HepG2 (cell line): Measurements from ENCODE around the gene CKAP5. TPM values are rescaled to one million over a fixed set of nuclear protein-coding genes. Genes with fewer than 3 reads are reported as not detected.

ENCODE experiments used
- CBFB ChIP-seq: sonication (generic); formaldehyde crosslinking; IDR thresholded peaks from 2 replicates; pipeline ENCODE4 v1.4.0; 2020; ENCODE audit warnings: missing genetic modification reagents
- GPN1 ChIP-seq: sonication (generic); formaldehyde crosslinking; IDR thresholded peaks from 2 replicates; pipeline ENCODE4 v1.5.1; 2020; ENCODE audit warnings: missing genetic modification reagents, borderline replicate concordance
- HIC2 ChIP-seq: sonication (generic); formaldehyde crosslinking; IDR thresholded peaks from 2 replicates; pipeline ENCODE4 v1.9.0; 2022; ENCODE audit warnings: low read depth, missing genetic modification reagents
- HIVEP1 ChIP-seq: sonication (generic); formaldehyde crosslinking; IDR thresholded peaks from 2 replicates; pipeline ENCODE4 v1.4.0; 2020; ENCODE audit warnings: mild to moderate bottlenecking, missing genetic modification reagents
- HOXA3 ChIP-seq: sonication (generic); formaldehyde crosslinking; IDR thresholded peaks from 2 replicates; pipeline ENCODE4 v1.5.0; 2020; ENCODE audit warnings: missing genetic modification reagents
- KDM4B ChIP-seq: sonication (generic); formaldehyde crosslinking; IDR thresholded peaks from 2 replicates; pipeline ENCODE4 v1.4.0; 2020; ENCODE audit warnings: missing genetic modification reagents
- KLF12 ChIP-seq: sonication (generic); formaldehyde crosslinking; IDR thresholded peaks from 2 replicates; pipeline ENCODE4 v1.4.0; 2020; ENCODE audit warnings: missing genetic modification reagents, borderline replicate concordance
- NFE2L2 ChIP-seq: fragments of 150-350 bp; IDR thresholded peaks from 2 replicates; pipeline ENCODE4 v1.6.1; 2014; ENCODE audit warnings: low read length
- NR3C1 ChIP-seq: sonication (generic); formaldehyde crosslinking; IDR thresholded peaks from 2 replicates; pipeline ENCODE4 v1.4.0; 2020; ENCODE audit warnings: missing genetic modification reagents
- RELA ChIP-seq: sonication (generic); formaldehyde crosslinking; IDR thresholded peaks from 2 replicates; pipeline ENCODE4 v1.4.0; 2020; ENCODE audit warnings: missing genetic modification reagents
- RFXAP ChIP-seq: sonication (generic); formaldehyde crosslinking; IDR thresholded peaks from 2 replicates; pipeline ENCODE4 v1.4.0; 2020; ENCODE audit warnings: missing genetic modification reagents, borderline replicate concordance
- TEAD2 ChIP-seq: sonication (generic); formaldehyde crosslinking; IDR thresholded peaks from 2 replicates; pipeline ENCODE4 v1.9.0; 2021; ENCODE audit warnings: missing genetic modification reagents
- ZC3H13 ChIP-seq: sonication (generic); formaldehyde crosslinking; IDR thresholded peaks from 2 replicates; pipeline ENCODE4 v1.8.1; 2023; ENCODE audit warnings: mild to moderate bottlenecking, missing genetic modification reagents, moderate library complexity
- ZGPAT ChIP-seq: IDR thresholded peaks from 2 replicates; pipeline ENCODE4 v1.6.1; 2016; ENCODE audit warnings: mild to moderate bottlenecking
- ZNF20 ChIP-seq: sonication (generic); formaldehyde crosslinking; IDR thresholded peaks from 2 replicates; pipeline ENCODE4 v1.4.0; 2020; ENCODE audit warnings: mild to moderate bottlenecking, moderate library complexity, missing genetic modification reagents
- ZNF224 ChIP-seq: sonication (generic); formaldehyde crosslinking; IDR thresholded peaks from 2 replicates; pipeline ENCODE4 v1.5.0; 2020; ENCODE audit warnings: mild to moderate bottlenecking, missing genetic modification reagents
- ZNF574 ChIP-seq: sonication (generic); formaldehyde crosslinking; IDR thresholded peaks from 2 replicates; pipeline ENCODE4 v1.4.0; 2020; ENCODE audit warnings: missing genetic modification reagents
- ZNF761 ChIP-seq: sonication (generic); formaldehyde crosslinking; conservative IDR thresholded peaks from 2 replicates; pipeline ENCODE4 v1.4.0; 2020; ENCODE audit warnings: mild to moderate bottlenecking, missing genetic modification reagents
- ZNF776 ChIP-seq: sonication (generic); formaldehyde crosslinking; IDR thresholded peaks from 2 replicates; pipeline ENCODE4 v1.4.0; 2020; ENCODE audit warnings: mild to moderate bottlenecking, missing genetic modification reagents
- polyA plus RNA-seq, 8 experiments: library from polyadenylated mRNA; depleted of rRNA in 3 of 8; stranded (reverse) in 7 of 8; unstranded in 1 of 8; fragments of >200 nt; fragmentation: Illumina TruSeq in 4 of 8; extraction: Trizol in 4 of 8; gene quantifications; 2 replicates each; pipeline versions ENCODE4 v1.2.1 to v1.2.3, GENCODE V29; 2011 to 2016; ENCODE audit warnings: low read depth in 4 of 8, missing spikeins in 1 of 8, mixed read lengths in 1 of 8; ENCODE audit not compliant: insufficient read depth in 1 of 8
- total RNA-seq, 5 experiments: library from RNA; depleted of rRNA; stranded (reverse); fragments of >200 nt; fragmentation: Illumina TruSeq; extraction: Trizol; gene quantifications; 2 replicates each; pipeline ENCODE4 v1.2.3, GENCODE V29; 2016; ENCODE audit warnings: low read depth in 1 of 5
- TF ChIP-seq, protein P1 (sequence below): IDR thresholded peaks from 2 replicates; pipeline ENCODE4 v1.6.1; 2016; ENCODE audit warnings: low read depth, borderline replicate concordance
- TF ChIP-seq, protein P2 (sequence below): sonication (generic); formaldehyde crosslinking; IDR thresholded peaks from 2 replicates; pipeline ENCODE4 v1.5.1; 2020; ENCODE audit warnings: missing genetic modification reagents, mild to moderate bottlenecking, borderline replicate concordance
- TF ChIP-seq, protein P3 (sequence below): sonication (generic); formaldehyde crosslinking; IDR thresholded peaks from 2 replicates; pipeline ENCODE4 v1.4.0; 2020; ENCODE audit warnings: missing genetic modification reagents, low read depth, mild to moderate bottlenecking, borderline replicate concordance

The CKAP5 gene
- total and polyA plus RNA-seq, 2 of the 13 experiments (the other 11 are each of a cell fraction or from before 2014, with no cell fraction given): 79.2 to 103 TPM

- TF ChIP-seq RFXAP: 0 out of 2 replicates have a peak, but pooled peaks have one; percentile 29
- TF ChIP-seq ZGPAT (CRISPR knock-in tag): no peak
- no peak for TF ChIP-seq ZNF776 (CRISPR knock-in tag)
- 0 out of 2 replicates have a peak, but pooled peaks have one; percentile 35 for TF ChIP-seq HOXA3
- TF ChIP-seq GPN1 (CRISPR knock-in tag): no peak
- no peak for TF ChIP-seq KDM4B (CRISPR knock-in tag)
- TF ChIP-seq NR3C1 (CRISPR knock-in tag): no peak
- TF ChIP-seq RELA (CRISPR knock-in tag): no peak
- TF ChIP-seq ZNF761: no peak
- no peak for TF ChIP-seq HIC2 (CRISPR knock-in tag)
- no peak for TF ChIP-seq NFE2L2
- TF ChIP-seq HIVEP1 (CRISPR knock-in tag): no peak
- TF ChIP-seq, protein P1, sequence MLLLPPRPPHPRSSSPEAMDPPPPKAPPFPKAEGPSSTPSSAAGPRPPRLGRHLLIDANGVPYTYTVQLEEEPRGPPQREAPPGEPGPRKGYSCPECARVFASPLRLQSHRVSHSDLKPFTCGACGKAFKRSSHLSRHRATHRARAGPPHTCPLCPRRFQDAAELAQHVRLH (CRISPR knock-in tag): no peak
- peak; percentile 34; the same call in 1 of the 2 replicates for TF ChIP-seq ZC3H13
- TF ChIP-seq, protein P2, sequence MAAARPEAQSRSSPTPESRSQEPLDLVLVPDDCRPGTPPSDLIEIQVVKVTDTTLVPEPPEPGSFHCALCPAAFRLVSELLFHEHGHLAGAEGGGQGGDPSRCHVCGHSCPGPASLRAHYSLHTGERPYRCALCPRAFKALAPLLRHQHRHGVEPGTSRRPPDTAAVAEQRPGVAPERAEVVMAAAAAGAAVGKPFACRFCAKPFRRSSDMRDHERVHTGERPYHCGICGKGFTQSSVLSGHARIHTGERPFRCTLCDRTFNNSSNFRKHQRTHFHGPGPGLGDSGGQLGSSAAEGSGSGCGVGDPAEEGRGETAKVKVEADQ (CRISPR knock-in tag): no peak
- no peak for TF ChIP-seq ZNF20 (CRISPR knock-in tag)
- TF ChIP-seq ZNF574 (CRISPR knock-in tag): peak; percentile 37; the same call in 1 of the 2 replicates
- TF ChIP-seq TEAD2 (CRISPR knock-in tag): no peak
- TF ChIP-seq, protein P3, sequence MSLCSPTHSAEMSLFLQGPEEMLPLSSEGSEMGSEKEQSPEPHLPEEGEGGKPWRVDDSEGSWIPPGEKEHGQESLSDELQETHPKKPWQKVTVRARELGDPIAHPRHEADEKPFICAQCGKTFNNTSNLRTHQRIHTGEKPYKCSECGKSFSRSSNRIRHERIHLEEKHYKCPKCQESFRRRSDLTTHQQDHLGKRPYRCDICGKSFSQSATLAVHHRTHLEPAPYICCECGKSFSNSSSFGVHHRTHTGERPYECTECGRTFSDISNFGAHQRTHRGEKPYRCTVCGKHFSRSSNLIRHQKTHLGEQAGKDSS: no peak
- TF ChIP-seq CBFB: no peak
- no peak for TF ChIP-seq ZNF224
- TF ChIP-seq KLF12: 0 out of 2 replicates have a peak, but pooled peaks have one; percentile 32
Measured at GRCh38 chr11:46741600-46742484, 104.2 kb downstream of the CKAP5 start (continued).
